Esophagus (tissue), 2 donors: Measurements from ENCODE around the gene EHD2. TPM values are rescaled to one million over a fixed set of nuclear protein-coding genes. Genes with fewer than 3 reads are reported as not detected.
"Not testable (repeated sequence)": the region's sequence is repeated elsewhere in the genome, so short reads cannot be mapped to it uniquely, and the experiment has no call there.

ENCODE experiments used
- H3K27ac ChIP-seq, 2 donors: one replicate each; pipeline ENCODE4 v1.5.1; 2013; ENCODE audit warnings: low read depth in 2 of 2, mild to moderate bottlenecking in 2 of 2, inconsistent platforms in 1 of 2, low read length in 1 of 2, moderate library complexity in 1 of 2
- H3K27me3 ChIP-seq, 2 donors: one replicate each; pipeline ENCODE4 v1.6.1; 2013; ENCODE audit warnings: low read length in 2 of 2, control low read depth in 1 of 2, mild to moderate bottlenecking in 1 of 2; ENCODE audit not compliant: insufficient read depth in 2 of 2, control insufficient read depth in 1 of 2
- H3K36me3 ChIP-seq, 2 donors: one replicate each; pipeline ENCODE4 v1.6.1; 2013; ENCODE audit warnings: low read length in 1 of 2; ENCODE audit not compliant: control insufficient read depth in 2 of 2, insufficient read depth in 2 of 2
- H3K4me1 ChIP-seq, 2 donors: one replicate each; pipeline ENCODE4 v1.6.1; 2013; ENCODE audit warnings: low read length in 1 of 2; ENCODE audit not compliant: control insufficient read depth in 2 of 2, insufficient read depth in 2 of 2
- H3K4me3 ChIP-seq, 2 donors: one replicate each; pipeline ENCODE4 v1.5.1; 2013; ENCODE audit warnings: low read length in 2 of 2, mild to moderate bottlenecking in 2 of 2, low read depth in 1 of 2, moderate library complexity in 1 of 2
- H3K9me3 ChIP-seq, 2 donors: one replicate each; pipeline ENCODE4 v1.6.1; 2013; ENCODE audit warnings: mild to moderate bottlenecking in 2 of 2, low read depth in 1 of 2, low read length in 1 of 2, moderate library complexity in 1 of 2; ENCODE audit not compliant: control insufficient read depth in 2 of 2, insufficient read depth in 1 of 2
- WGBS, 2 donors: extraction: QIAGEN DNeasy Blood & Tissue Kit; methylation state at CpG; one replicate each; pipeline ENCODE4 v1.1.7; 2013; 5-methylcytosine and 5-hydroxymethylcytosine counted together
- polyA plus RNA-seq, 2 donors: library from polyadenylated mRNA; stranded (reverse); fragments of 200-250 nt; gene quantifications; one replicate each; pipeline ENCODE4 v1.2.3, GENCODE V29; 2013
- donor health status: healthy with polysubstance abuse.
- donor health status: Bipolar disorder and iron deficiency.

EHD2 gene
- polyA plus RNA-seq, 2 donors = 22.4 to 27.4 TPM

GRCh38 chr19:47707135-47707925, 5.9 kb upstream of the EHD2 start:
- Histone ChIP-seq H3K27me3 (no peaks in the 10 kb centered on the region), H3K4me3 (no peak overlapping the region), H3K9me3 (no peaks in the 10 kb centered on the region), H3K27ac (no peak overlapping the region), H3K4me1 (no peaks in the 10 kb centered on the region), H3K36me3 (peaks cover 2 to 3% of the 10 kb centered on the region in 2 donors)
- WGBS, 2 donors = 20 to 22% methylated on average over 21 to 22 of the region's 22 CpGs

- H3K4me3 ChIP-seq = no peak overlapping the region
- no peaks in the 10 kb centered on the region for H3K9me3 ChIP-seq
- H3K4me1 ChIP-seq = peaks cover 0 to 6% of the 10 kb centered on the region in 2 donors
- WGBS, 2 donors = 84% methylated on average over 8 of the region's 8 CpGs
- H3K27me3 ChIP-seq = no peaks in the 10 kb centered on the region
- H3K36me3 ChIP-seq = peaks cover 0 to 7% of the 10 kb centered on the region in 2 donors
- H3K27ac ChIP-seq = no peak overlapping the region
Observed at GRCh38 chr19:47711652-47712242, 1.5 kb upstream of the EHD2 start.

- no peaks in the 10 kb centered on the region for H3K27me3 ChIP-seq
- peaks cover 6 to 8% of the 10 kb centered on the region in 2 donors for H3K4me1 ChIP-seq
- peak overlapping the region; percentile 89 to 92 for H3K27ac ChIP-seq
- H3K36me3 ChIP-seq = peaks cover 0 to 15% of the 10 kb centered on the region in 2 donors
- peak overlapping the region; percentile 60 to 84 for H3K4me3 ChIP-seq
- WGBS, 2 donors = 75 to 87% methylated on average over 4 of the region's 4 CpGs
- no peaks in the 10 kb centered on the region for H3K9me3 ChIP-seq
Observed at GRCh38 chr19:47714339-47714738, 1.1 kb downstream of the EHD2 start.

GRCh38 chr19:47714855-47715254, 1.6 kb downstream of the EHD2 start:
- peaks cover 0 to 15% of the 10 kb centered on the region in 2 donors for H3K36me3 ChIP-seq
- H3K27me3 ChIP-seq, H3K9me3 ChIP-seq, H3K4me3 ChIP-seq, H3K4me1 ChIP-seq, H3K27ac ChIP-seq: not testable (repeated sequence)

GRCh38 chr19:47716270-47716937, 3.2 kb downstream of the EHD2 start:
- Histone ChIP-seq H3K27ac (no peak overlapping the region), H3K9me3 (no peaks in the 10 kb centered on the region), H3K4me3 (no peak overlapping the region), H3K27me3 (no peaks in the 10 kb centered on the region), H3K4me1 (peaks cover 8 to 16% of the 10 kb centered on the region in 2 donors), H3K36me3 (peaks cover 0 to 15% of the 10 kb centered on the region in 2 donors)
- 64 to 66% methylated on average over 32 of the region's 32 CpGs for WGBS, 2 donors

- Histone ChIP-seq H3K27ac (peak overlapping the region; percentile 92 to 94), H3K4me1 (peaks cover 10 to 24% of the 10 kb centered on the region in 2 donors), H3K36me3 (peaks cover 0 to 15% of the 10 kb centered on the region in 2 donors)
- H3K27me3 ChIP-seq, H3K9me3 ChIP-seq, H3K4me3 ChIP-seq: not testable (repeated sequence)
- 35 to 60% methylated on average over 11 of the region's 11 CpGs for WGBS, 2 donors
Observed at GRCh38 chr19:47718415-47719046, 5.3 kb downstream of the EHD2 start.

GRCh38 chr19:47719047-47719859, 6.0 kb downstream of the EHD2 start:
- H3K36me3 ChIP-seq = peaks cover 0 to 15% of the 10 kb centered on the region in 2 donors
- H3K4me1 ChIP-seq = peaks cover 10 to 24% of the 10 kb centered on the region in 2 donors
- H3K9me3 ChIP-seq = no peaks in the 10 kb centered on the region
- no peaks in the 10 kb centered on the region for H3K27me3 ChIP-seq
- peak overlapping the region; percentile 92 to 94 for H3K27ac ChIP-seq
- no peak overlapping the region for H3K4me3 ChIP-seq
- 16 to 19% methylated on average over 23 to 26 of the region's 26 CpGs for WGBS, 2 donors

- no peaks in the 10 kb centered on the region for H3K27me3 ChIP-seq
- 74 to 77% methylated on average over 14 of the region's 14 CpGs for WGBS, 2 donors
- no peak overlapping the region for H3K4me3 ChIP-seq
- no peaks in the 10 kb centered on the region for H3K9me3 ChIP-seq
- H3K27ac ChIP-seq = peak overlapping the region; percentile 4 to 40
- H3K4me1 ChIP-seq = peaks cover 10 to 30% of the 10 kb centered on the region in 2 donors
- H3K36me3 ChIP-seq = peaks cover 0 to 16% of the 10 kb centered on the region in 2 donors
Observed at GRCh38 chr19:47720669-47721422, 7.6 kb downstream of the EHD2 start.
